NB4 (cell line): ENCODE measurements around the gene ATXN7L3.

Source experiments
- DNase-seq: peaks from one replicate; pipeline ENCODE4 v3.0.0; 2010; ENCODE audit warnings: low read depth
- H3K4me3 ChIP-seq: one replicate; pipeline ENCODE4 v1.5.1; 2011; ENCODE audit warnings: mild to moderate bottlenecking, low read depth, low read length, moderate library complexity
- MAX ChIP-seq: IDR thresholded peaks from 2 replicates; pipeline ENCODE4 v1.6.1; 2011; ENCODE audit warnings: low read depth, low read length
- MYC ChIP-seq: IDR thresholded peaks from 2 replicates; pipeline ENCODE4 v1.6.1; 2011; ENCODE audit warnings: low read depth, low read length
- POLR2A ChIP-seq: IDR thresholded peaks from 2 replicates; pipeline ENCODE4 v1.6.1; 2011; ENCODE audit warnings: mild to moderate bottlenecking; ENCODE audit not compliant: insufficient read length; ENCODE audit errors: extremely low read depth
- TF ChIP-seq, protein P1 (sequence below): IDR thresholded peaks from one replicate; pipeline ENCODE4 v1.5.1; 2012; ENCODE audit warnings: low read depth, low read length

The ATXN7L3 gene

DNA sequence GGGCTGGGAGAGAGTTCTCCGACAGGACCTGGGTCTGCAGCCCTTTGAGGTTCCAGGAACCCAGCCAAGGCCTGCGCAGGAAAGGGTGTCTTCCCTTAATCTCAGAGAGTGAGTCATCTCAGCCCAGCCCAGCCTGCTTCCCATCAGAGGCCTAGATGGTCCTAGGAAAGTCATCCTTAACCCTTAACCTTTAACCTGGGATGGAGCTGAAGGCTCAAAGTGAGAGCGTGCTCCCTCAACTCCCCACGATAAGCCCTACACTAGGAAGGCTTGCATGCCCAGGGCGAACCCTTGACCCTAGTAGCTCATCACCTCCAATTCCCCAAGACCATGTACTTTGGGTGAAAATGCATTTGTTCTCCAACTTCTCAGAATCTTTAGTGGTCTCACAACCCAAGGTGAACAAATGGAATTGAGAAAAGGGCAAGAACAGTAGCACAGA, 4.8 kb upstream of the ATXN7L3 start:
- peak; percentile 40 for DNase-seq
- no peak overlapping the region for H3K4me3 ChIP-seq
- TF ChIP-seq POLR2A: no peak
- no peak for TF ChIP-seq MAX
- TF ChIP-seq MYC: no peak
- TF ChIP-seq, protein P1, sequence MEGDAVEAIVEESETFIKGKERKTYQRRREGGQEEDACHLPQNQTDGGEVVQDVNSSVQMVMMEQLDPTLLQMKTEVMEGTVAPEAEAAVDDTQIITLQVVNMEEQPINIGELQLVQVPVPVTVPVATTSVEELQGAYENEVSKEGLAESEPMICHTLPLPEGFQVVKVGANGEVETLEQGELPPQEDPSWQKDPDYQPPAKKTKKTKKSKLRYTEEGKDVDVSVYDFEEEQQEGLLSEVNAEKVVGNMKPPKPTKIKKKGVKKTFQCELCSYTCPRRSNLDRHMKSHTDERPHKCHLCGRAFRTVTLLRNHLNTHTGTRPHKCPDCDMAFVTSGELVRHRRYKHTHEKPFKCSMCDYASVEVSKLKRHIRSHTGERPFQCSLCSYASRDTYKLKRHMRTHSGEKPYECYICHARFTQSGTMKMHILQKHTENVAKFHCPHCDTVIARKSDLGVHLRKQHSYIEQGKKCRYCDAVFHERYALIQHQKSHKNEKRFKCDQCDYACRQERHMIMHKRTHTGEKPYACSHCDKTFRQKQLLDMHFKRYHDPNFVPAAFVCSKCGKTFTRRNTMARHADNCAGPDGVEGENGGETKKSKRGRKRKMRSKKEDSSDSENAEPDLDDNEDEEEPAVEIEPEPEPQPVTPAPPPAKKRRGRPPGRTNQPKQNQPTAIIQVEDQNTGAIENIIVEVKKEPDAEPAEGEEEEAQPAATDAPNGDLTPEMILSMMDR: no peak

- H3K4me3 ChIP-seq: no peak overlapping the region
- DNase-seq: peak; percentile 94
- TF ChIP-seq MYC (peak; percentile 47; the same call in 1 of the 2 replicates), POLR2A (no peak), MAX (peak; percentile 76)
- TF ChIP-seq, protein P1: peak; percentile 75
Observed at GRCh38 chr17:44203731-44204440, 4.2 kb upstream of the ATXN7L3 start.

- H3K4me3 ChIP-seq: no peak overlapping the region
- no peak for DNase-seq
- TF ChIP-seq POLR2A: no peak
- TF ChIP-seq MYC: no peak
- TF ChIP-seq MAX: no peak
Observed at GRCh38 chr17:44202756-44203155, 3.1 kb upstream of the ATXN7L3 start.

DNA sequence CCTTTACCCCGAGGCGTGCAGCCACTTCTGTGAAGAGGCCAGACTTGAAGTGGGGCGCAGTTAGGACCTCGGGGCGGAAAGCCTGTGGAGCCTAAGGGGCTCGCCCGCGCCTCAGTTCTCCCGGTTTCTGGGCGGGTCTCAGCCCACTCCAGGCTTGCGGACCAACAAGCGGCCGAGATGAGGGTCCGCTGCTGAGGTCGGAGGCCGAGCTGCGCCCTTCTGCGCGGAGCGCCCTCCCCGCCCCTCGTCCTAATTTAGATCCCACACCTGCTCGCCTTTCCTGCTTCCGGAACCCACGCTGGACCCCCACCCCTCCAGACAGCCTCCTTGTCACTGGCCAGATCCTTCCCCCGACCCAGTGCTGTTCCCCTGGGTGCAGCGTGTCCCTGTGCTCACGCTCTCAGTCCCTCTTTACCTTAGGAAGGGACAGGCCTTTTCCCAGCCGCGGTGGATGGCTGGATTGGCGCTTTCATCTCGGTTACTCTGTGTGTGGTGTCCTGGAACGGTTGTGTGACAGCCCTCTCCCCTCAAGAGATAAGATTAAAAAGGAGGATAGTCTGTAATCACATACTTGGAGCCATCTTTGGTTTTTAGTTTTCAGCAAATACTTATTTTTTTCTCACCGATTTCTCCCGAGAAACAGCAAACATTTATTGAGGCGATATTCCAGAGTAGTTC, 933 bp upstream of the ATXN7L3 start:
- TF ChIP-seq POLR2A (peak; percentile 36), MYC (peak; percentile 47; the same call in 1 of the 2 replicates), MAX (no peak)
- TF ChIP-seq, protein P1: no peak
- peak overlapping the region; percentile 62 for H3K4me3 ChIP-seq
- DNase-seq: no peak

DNA sequence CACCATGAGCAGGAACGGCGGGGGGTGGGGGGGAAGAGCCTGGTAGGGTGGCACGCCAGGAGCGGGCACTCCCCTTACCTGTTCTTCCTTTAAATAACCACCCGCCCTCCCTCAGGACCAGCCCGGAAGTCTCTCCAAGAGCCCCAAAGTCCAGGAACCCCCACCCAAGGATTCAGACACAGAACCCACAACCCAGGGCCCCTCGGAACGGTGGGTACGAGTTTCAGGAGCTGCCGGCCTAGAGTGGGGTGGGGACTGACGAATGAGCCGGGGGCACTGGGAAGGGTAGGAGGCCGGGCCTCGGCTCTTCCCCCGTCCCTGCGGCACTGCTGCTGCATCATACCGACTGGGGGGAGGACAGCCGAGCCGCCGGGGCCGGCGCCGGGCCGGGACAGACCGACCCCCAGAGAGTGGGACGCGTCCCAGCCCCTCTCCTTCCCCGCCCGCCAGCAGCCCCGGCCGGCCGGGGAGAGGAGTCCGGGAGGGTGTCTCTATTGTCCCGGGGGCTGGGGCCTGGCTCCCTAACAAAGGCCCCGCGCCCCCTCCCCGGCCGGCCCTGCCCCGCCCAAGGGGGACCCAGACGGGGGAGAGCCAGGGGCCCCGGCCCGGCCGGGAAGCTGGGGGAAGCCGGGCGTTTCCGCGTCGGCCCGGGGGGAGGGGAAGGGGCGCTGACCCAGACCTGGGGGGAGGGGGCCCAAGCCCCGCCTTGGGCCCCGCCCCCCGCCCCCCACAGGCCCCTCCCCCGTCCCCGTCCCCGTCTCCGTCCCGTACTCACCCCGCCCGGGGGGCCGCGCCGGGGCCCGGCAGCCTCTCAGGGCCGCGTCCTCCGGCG, 747 bp downstream of the ATXN7L3 start:
- TF ChIP-seq POLR2A (no peak), MYC (no peak), MAX (no peak)
- TF ChIP-seq, protein P1: no peak
- H3K4me3 ChIP-seq: peak overlapping the region; percentile 78
- DNase-seq: peak; percentile 75
